Stomach (tissue), 9 donors: Measurements from ENCODE around the gene MCAT. TPM values are rescaled to one million over a fixed set of nuclear protein-coding genes. Genes with fewer than 3 reads are reported as not detected.
"Not testable (repeated sequence)": the region's sequence is repeated elsewhere in the genome, so short reads cannot be mapped to it uniquely, and the experiment has no call there.

Experiments
- DNase-seq, 2 donors: peaks; one replicate each; pipeline versions ENCODE4 v3.0.0 to v3.0.0-alpha.2; 2013 to 2019
- H3K27ac ChIP-seq, 5 donors: fragments of 200-600 bp in 4 of 5; sonication (generic) in 4 of 5; one replicate each; pipeline ENCODE4 v1.5.1; 2013 to 2019; ENCODE audit warnings: mild to moderate bottlenecking in 1 of 5, moderate library complexity in 1 of 5
- H3K27me3 ChIP-seq, 3 donors: fragments of 200-600 bp; sonication (generic); one replicate each; pipeline ENCODE4 v1.5.1; 2017 to 2019; ENCODE audit warnings: mixed run types in 1 of 3
- H3K36me3 ChIP-seq, 4 donors: fragments of 200-600 bp; sonication (generic); 1 replicate in 3 of 4; 2 replicates in 1 of 4; pipeline ENCODE4 v1.5.1; 2016 to 2019
- H3K4me1 ChIP-seq, 4 donors: fragments of 200-600 bp; sonication (generic); one replicate each; pipeline ENCODE4 v1.5.1; 2016 to 2019
- H3K4me3 ChIP-seq, 4 donors: fragments of 200-600 bp; sonication (generic) in 3 of 4; one replicate each; pipeline ENCODE4 v1.5.1; 2016 to 2019; ENCODE audit warnings: mild to moderate bottlenecking in 1 of 4
- H3K9me3 ChIP-seq, 4 donors: fragments of 200-600 bp; sonication (generic); one replicate each; pipeline ENCODE4 v1.5.1; 2016 to 2019
- CTCF ChIP-seq, 7 experiments: fragments of 450-650 bp in 4 of 7; fragments of 200-600 bp in 3 of 7; sonication (generic) in 3 of 7; IDR thresholded peaks; one replicate each; pipeline ENCODE4 v1.5.1; 2016 to 2019; ENCODE audit warnings: antibody characterized with exemption in 7 of 7, control low read depth in 2 of 7, mild to moderate bottlenecking in 1 of 7
- EP300 ChIP-seq: sonication (generic); formaldehyde crosslinking; IDR thresholded peaks from one replicate; pipeline ENCODE4 v1.6.1; 2017; ENCODE audit warnings: antibody characterized with exemption
- POLR2A ChIP-seq, 4 donors: fragments of 450-650 bp; IDR thresholded peaks; one replicate each; pipeline ENCODE4 v1.6.1; 2016; ENCODE audit warnings: antibody characterized with exemption in 4 of 4, control low read depth in 2 of 4, mild to moderate bottlenecking in 1 of 4, moderate library complexity in 1 of 4
- POLR2AphosphoS5 ChIP-seq, 3 donors: sonication (generic); formaldehyde crosslinking; IDR thresholded peaks; one replicate each; pipeline ENCODE4 v1.6.1; 2016; ENCODE audit warnings: antibody characterized with exemption in 3 of 3
- WGBS, 5 donors: extraction: QIAGEN DNeasy Blood & Tissue Kit in 3 of 5; methylation state at CpG; one replicate each; pipeline versions ENCODE4 v1.1.5 to v1.1.7; 2013 to 2018; 5-methylcytosine and 5-hydroxymethylcytosine counted together
- intact Hi-C: fragments of 100-400 bp; cut with DNase I; formaldehyde crosslinking; loops from one replicate; pipeline ENCODE4 v1.15.1; 2023; ENCODE audit warnings: low total_unique reads
- polyA plus RNA-seq, 3 donors: library from polyadenylated mRNA; stranded (reverse); fragments of 200-250 nt; gene quantifications; one replicate each; pipeline ENCODE4 v1.2.3, GENCODE V29; 2013
- total RNA-seq, 5 donors: library from RNA; depleted of rRNA; stranded (reverse); fragments of >200 nt; gene quantifications; one replicate each; pipeline versions ENCODE4 v1.1.0 to v1.2.3, GENCODE V29; 2014 to 2016
- donor health status: healthy with polysubstance abuse.
- donor health status: Bipolar disorder and iron deficiency.
- donor health status: healthy.

The MCAT gene
- total and polyA plus RNA-seq, 8 donors, result 11.7 to 197 (median 19.0) TPM; not detected in 1

- 29 to 59% (median 36%) methylated on average over 5 to 6 of the region's 6 CpGs for WGBS, 5 donors
- intact Hi-C loops, result no loop called here
Observed at GRCh38 chr22:43148581-43148980, 5.4 kb upstream of the MCAT start.

GRCh38 chr22:43147821-43148220 is 4.6 kb upstream of the MCAT start:
- no peaks in the 10 kb centered on the region for H3K36me3 ChIP-seq
- WGBS, 5 donors, result 55 to 71% (median 64%) methylated on average over 8 of the region's 8 CpGs
- no peak for DNase-seq
- H3K27ac ChIP-seq, result peak overlapping the region in 2 of 5 donors; percentile 41 to 74
- peaks cover 14 to 37% (median 23%) of the 10 kb centered on the region in 4 donors for H3K4me1 ChIP-seq
- no peak for TF ChIP-seq POLR2AphosphoS5 (IDR thresholded peaks at IDR 0.05)
- TF ChIP-seq EP300, result no peak
- no peak for TF ChIP-seq CTCF (IDR thresholded peaks at IDR 0.05)
- TF ChIP-seq POLR2A (IDR thresholded peaks at IDR 0.05), result no peak
- intact Hi-C loops, result no loop called here
- no peaks in the 10 kb centered on the region for H3K9me3 ChIP-seq
- no peak overlapping the region for H3K4me3 ChIP-seq
- no peaks in the 10 kb centered on the region for H3K27me3 ChIP-seq

More at GRCh38 chr22:43148581-43148980, 5.4 kb upstream of the MCAT start:
- Histone ChIP-seq H3K27me3 (no peaks in the 10 kb centered on the region), H3K9me3 (no peaks in the 10 kb centered on the region), H3K4me3 (no peak overlapping the region), H3K27ac (peak overlapping the region in 2 of 5 donors; percentile 41 to 74), H3K36me3 (no peaks in the 10 kb centered on the region), H3K4me1 (peaks cover 15 to 40% (median 26%) of the 10 kb centered on the region in 4 donors)
- TF ChIP-seq POLR2A (IDR thresholded peaks at IDR 0.05) (no peak), EP300 (no peak), POLR2AphosphoS5 (IDR thresholded peaks at IDR 0.05) (no peak), CTCF (IDR thresholded peaks at IDR 0.05) (no peak)
- peak in 1 of 2 donors; percentile 49 for DNase-seq

- H3K4me3 ChIP-seq, H3K9me3 ChIP-seq, DNase-seq, H3K36me3 ChIP-seq, H3K27me3 ChIP-seq, intact Hi-C loops: not testable (repeated sequence)
- 87 to 90% (median 88%) methylated on average over 15 of the region's 15 CpGs for WGBS, 5 donors
- Histone ChIP-seq H3K27ac (peak overlapping the region in 2 of 5 donors; percentile 69 to 74), H3K4me1 (peaks cover 21 to 40% (median 25%) of the 10 kb centered on the region in 4 donors)
Observed at GRCh38 chr22:43146332-43146731, 3.1 kb upstream of the MCAT start.

GRCh38 chr22:43145371-43145770 is 2.2 kb upstream of the MCAT start:
- peaks cover 18 to 41% (median 25%) of the 10 kb centered on the region in 4 donors for H3K4me1 ChIP-seq
- DNase-seq, H3K27me3 ChIP-seq, H3K4me3 ChIP-seq, H3K36me3 ChIP-seq, H3K9me3 ChIP-seq, intact Hi-C loops: not testable (repeated sequence)
- H3K27ac ChIP-seq, result peak overlapping the region in 1 of 5 donors; percentile 3
- 90 to 91% (median 90%) methylated on average over 8 of the region's 8 CpGs for WGBS, 5 donors

GRCh38 chr22:43144949-43145348 is 1.8 kb upstream of the MCAT start:
- WGBS, 5 donors, result 46 to 69% (median 62%) methylated on average over 3 of the region's 3 CpGs
- intact Hi-C loops, result no loop called here
- no peak for DNase-seq
- Histone ChIP-seq H3K9me3 (no peaks in the 10 kb centered on the region), H3K27ac (no peak overlapping the region), H3K4me1 (peaks cover 18 to 43% (median 25%) of the 10 kb centered on the region in 4 donors), H3K4me3 (no peak overlapping the region), H3K27me3 (no peaks in the 10 kb centered on the region), H3K36me3 (peaks cover 6 to 13% (median 12%) of the 10 kb centered on the region in 4 donors)
- no peak for TF ChIP-seq POLR2AphosphoS5 (IDR thresholded peaks at IDR 0.05)
- TF ChIP-seq EP300, result no peak
- no peak for TF ChIP-seq CTCF (IDR thresholded peaks at IDR 0.05)
- TF ChIP-seq POLR2A (IDR thresholded peaks at IDR 0.05), result no peak
